Fibroblast of lung (primary cell): Measurements from ENCODE around the gene ZDHHC16.

Experiments used
- EZH2 ChIP-seq: IDR thresholded peaks from 2 replicates; pipeline ENCODE4 v1.5.1; 2012; ENCODE audit warnings: low read length, control low read depth, mild to moderate bottlenecking; ENCODE audit errors: missing control alignments
- TF ChIP-seq, protein P1 (sequence below), 2 donors: IDR thresholded peaks in 1 of 2; conservative IDR thresholded peaks in 1 of 2; 1 replicate in 1 of 2; 2 replicates in 1 of 2; pipeline ENCODE4 v1.5.1; 2011 to 2012; ENCODE audit warnings: low read length in 2 of 2, control low read depth in 1 of 2, inconsistent platforms in 1 of 2, low read depth in 1 of 2, mild to moderate bottlenecking in 1 of 2

DNA sequence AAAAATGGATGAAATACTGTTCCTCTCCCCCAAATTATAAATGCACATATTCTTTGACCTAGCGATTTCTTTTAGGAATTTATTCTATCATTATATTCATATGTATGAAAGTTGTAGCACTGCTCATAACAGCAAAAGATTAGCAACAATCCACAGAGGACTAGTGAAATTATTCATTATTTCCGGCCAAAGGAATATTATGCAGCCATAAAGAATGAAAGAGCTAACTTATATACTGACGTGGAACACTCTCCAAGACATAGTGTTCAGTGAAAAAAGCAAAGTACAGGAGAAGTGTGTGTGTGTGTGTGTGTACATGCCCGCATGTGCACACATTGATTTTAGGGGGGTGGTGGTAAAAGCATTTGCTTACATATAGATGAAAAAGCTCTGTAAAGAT is 28.9 kb downstream of the ZDHHC16 start:
- TF ChIP-seq, protein P1, sequence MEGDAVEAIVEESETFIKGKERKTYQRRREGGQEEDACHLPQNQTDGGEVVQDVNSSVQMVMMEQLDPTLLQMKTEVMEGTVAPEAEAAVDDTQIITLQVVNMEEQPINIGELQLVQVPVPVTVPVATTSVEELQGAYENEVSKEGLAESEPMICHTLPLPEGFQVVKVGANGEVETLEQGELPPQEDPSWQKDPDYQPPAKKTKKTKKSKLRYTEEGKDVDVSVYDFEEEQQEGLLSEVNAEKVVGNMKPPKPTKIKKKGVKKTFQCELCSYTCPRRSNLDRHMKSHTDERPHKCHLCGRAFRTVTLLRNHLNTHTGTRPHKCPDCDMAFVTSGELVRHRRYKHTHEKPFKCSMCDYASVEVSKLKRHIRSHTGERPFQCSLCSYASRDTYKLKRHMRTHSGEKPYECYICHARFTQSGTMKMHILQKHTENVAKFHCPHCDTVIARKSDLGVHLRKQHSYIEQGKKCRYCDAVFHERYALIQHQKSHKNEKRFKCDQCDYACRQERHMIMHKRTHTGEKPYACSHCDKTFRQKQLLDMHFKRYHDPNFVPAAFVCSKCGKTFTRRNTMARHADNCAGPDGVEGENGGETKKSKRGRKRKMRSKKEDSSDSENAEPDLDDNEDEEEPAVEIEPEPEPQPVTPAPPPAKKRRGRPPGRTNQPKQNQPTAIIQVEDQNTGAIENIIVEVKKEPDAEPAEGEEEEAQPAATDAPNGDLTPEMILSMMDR (conservative IDR thresholded peaks at IDR 0.05 in 1 of 2, IDR thresholded peaks at IDR 0.05 in 1 of 2; ENCODE audit: low read depth in 1 of 2, low read length in 2 of 2), result no peak
- TF ChIP-seq EZH2, result no peak
